T follicular helper cell (primary cell): ENCODE measurements around the gene SHANK2.

Experiments used
- DNase-seq: peaks from one replicate; pipeline ENCODE4 v3.0.0-alpha.2; 2020; ENCODE audit warnings: low read depth

The SHANK2 gene

DNA sequence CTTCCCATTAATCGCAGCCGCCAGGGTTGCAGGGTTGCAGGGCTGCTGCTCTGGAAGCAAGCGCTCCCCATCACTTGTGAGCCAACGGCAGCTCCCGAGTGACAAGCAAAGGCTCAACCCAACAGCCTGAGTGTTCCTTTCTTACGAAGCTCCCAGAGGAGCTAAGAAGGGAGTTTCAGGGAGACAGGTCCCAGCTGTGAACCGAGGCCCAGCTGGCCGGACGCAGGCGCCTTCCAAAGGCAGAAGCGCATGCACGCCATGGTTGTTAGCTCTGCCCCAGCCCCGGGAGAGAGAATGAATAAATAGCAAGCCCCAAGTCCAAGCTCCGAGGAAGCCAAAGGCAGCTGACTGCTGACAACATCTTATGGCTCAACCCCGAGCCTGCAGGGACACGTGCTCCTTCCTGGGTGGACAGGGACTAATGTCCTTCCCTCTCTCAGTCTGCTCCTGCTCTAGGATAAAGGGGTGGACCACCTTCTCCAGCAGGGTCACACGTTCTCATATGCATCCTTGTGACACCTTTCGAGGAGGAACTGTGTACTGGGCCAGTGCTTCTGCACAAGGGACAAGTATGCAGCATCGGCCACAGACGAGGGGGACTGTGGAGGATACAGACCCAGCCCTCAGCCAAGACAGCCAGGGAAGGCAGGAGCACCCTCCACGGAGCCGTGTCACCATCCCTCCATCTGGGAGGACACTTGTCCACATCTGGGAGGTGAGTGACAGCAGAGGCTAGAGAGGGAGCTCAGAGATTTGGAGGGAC lies 29.9 kb downstream of the SHANK2 start:
- no peak for DNase-seq

DNA sequence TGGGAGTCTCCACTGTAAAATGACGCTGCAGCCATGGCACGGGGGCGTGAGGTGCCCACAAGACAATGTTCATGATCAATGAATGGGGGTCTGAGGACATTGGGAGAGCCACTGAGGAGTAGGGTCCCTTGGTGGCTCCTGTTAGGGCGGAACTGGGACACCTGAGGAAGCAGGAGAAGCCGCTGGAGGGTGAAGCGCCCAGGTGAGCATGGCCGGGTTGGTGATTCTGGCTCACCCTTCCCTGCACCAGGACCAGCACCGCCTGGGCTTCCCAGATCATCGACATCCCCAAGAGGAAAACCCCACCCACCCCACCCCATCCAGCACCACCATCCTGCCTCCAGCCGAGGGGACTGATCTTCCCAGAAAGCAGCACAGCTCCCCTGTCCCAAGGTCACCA lies 30.6 kb downstream of the SHANK2 start:
- DNase-seq = no peak

DNA sequence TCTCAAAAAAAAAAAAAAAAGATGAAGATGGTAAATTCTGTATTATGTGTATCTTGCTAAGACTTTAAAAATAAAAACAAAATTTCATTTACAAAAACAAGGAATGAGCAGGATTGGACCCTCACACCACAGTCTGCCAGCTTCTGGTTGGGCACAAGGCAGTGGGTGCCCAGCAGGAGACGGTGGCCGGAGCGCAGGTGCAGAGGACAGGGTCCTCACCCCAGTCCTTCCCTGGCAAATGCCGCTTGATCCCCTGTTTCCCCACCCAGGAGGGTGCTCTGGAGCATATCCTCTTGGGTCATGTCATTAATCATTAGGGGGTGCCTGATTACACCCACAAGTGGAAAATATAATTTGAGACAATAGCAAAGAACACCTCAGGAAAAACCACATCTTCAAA lies 31.2 kb downstream of the SHANK2 start:
- no peak for DNase-seq

- no peak for DNase-seq
These were observed 33.4 kb downstream of the SHANK2 start for GRCh38 chr11:71218789-71219499.

- DNase-seq = no peak
These were observed 36.9 kb downstream of the SHANK2 start for GRCh38 chr11:71215425-71215965.

DNA sequence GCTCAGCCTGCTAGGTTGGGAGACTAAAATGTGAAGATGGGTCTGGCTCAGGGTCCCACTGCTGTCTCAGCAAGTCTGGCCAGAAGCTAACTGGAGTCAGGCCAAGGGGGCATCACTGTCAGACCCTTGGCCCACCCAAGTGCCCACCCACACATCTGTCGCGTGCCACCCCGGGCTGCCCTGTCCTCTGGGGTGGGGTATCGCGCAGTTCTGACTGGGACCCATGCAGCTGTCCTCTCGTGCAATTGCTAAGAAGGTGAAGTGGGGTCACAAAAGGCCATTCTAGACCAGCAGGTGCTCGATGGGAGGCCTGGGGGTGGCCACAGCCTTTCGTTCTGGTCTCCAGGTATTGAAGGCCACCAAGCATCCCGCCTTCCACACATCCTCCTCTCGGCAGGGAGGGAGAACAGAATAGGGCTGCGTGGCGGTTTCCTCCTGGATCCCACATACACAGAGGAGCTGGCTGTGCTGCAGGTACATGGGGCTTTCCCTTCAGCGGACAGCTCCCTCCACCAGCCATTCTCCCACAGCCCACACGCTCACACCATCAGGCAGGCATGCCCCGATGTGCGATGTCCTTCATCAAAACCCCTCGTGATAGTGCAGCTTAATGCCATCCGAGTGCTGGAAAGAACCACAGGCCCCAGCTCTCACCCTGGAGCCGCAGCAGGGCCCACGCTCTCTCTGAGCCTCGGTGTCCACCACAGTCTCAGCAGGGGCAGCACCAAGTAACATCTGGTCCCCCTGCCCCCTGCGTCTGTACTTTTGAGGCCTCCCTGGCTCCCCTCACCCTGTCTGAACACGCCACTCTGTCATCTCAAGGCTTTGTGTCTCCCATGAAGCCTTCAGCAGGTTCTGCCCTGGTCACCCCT lies 37.6 kb downstream of the SHANK2 start:
- no peak for DNase-seq

GRCh38 chr11:71213696-71214552 lies 38.5 kb downstream of the SHANK2 start:
- no peak for DNase-seq

DNA sequence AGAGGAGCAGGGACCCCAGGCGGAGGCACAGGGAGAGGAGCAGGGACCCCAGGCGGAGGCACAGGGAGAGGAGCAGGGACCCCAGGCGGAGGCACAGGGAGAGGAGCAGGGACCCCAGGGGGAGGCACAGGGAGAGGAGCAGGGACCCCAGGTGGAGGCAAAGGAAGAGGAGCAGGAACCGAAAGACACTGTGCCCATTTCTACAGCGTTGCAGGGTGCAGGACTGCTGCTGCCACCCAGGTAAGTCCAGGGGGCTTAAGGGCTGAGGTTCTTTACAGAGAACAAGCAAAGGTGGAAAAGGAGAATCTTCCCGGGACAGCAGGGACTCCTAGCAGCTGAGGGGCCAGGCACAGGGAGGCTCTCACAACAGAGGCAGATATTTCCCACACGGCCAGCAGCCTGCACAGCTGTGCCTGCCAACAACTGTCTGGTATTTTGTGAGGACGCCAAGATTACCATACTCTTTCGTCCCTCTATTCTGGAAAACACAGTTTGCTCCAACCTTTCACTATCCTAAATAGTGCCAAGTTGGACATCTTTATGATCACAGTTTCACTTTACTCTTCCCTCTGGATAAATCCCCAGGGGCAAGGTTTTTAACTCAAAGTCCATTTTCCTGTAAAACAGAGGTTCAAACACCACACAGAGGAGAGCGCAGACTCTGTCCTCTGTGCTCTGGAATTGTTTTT lies 39.4 kb downstream of the SHANK2 start:
- no peak for DNase-seq

GRCh38 chr11:71211631-71212030 lies 40.7 kb downstream of the SHANK2 start:
- DNase-seq = no peak

DNA sequence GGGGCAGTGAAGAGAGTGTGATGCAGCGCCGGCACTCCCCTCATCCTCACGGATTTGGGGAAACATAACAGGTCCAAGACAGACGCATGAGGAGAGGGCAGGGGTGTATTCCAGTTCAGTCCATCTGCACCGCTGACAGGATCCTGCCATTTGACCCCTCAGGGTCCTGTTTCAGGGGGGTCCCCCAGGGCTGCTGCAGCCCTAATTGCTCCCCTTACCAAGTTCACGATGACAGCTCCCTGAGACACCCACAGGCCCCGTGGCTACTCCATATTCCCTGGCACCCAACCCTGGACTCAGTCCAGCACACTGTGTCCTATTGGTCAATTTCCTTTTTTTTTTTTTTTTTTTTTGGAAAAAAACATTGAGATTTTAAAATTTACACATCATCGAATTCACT lies 41.5 kb downstream of the SHANK2 start:
- no peak for DNase-seq

- no peak for DNase-seq
These were observed 42.7 kb downstream of the SHANK2 start for GRCh38 chr11:71209656-71210055.

DNA sequence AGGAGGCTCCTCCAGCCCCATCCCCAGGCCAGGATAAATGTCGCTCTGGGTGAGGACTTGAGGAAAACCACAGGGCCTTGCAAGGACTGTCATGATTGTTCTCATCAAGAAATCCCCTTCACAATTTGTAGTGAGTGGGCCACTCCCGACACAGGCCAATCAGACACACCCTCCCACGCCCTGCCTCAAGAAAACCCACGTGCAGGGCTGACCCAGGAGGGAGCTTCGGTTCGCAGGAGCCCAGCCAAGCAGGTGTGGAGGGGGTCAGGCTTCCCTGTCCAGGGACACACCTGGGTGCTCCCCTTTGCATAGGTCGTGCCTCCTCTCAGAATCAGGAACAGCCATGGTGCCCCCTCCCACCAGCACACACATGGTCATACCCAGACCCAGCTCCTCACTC lies 43.2 kb downstream of the SHANK2 start:
- no peak for DNase-seq

- DNase-seq = no peak
These were observed 44.2 kb downstream of the SHANK2 start for GRCh38 chr11:71208011-71208774.

GRCh38 chr11:71207563-71207962 lies 44.8 kb downstream of the SHANK2 start:
- no peak for DNase-seq

GRCh38 chr11:71206186-71206585 lies 46.2 kb downstream of the SHANK2 start:
- DNase-seq = no peak

DNA sequence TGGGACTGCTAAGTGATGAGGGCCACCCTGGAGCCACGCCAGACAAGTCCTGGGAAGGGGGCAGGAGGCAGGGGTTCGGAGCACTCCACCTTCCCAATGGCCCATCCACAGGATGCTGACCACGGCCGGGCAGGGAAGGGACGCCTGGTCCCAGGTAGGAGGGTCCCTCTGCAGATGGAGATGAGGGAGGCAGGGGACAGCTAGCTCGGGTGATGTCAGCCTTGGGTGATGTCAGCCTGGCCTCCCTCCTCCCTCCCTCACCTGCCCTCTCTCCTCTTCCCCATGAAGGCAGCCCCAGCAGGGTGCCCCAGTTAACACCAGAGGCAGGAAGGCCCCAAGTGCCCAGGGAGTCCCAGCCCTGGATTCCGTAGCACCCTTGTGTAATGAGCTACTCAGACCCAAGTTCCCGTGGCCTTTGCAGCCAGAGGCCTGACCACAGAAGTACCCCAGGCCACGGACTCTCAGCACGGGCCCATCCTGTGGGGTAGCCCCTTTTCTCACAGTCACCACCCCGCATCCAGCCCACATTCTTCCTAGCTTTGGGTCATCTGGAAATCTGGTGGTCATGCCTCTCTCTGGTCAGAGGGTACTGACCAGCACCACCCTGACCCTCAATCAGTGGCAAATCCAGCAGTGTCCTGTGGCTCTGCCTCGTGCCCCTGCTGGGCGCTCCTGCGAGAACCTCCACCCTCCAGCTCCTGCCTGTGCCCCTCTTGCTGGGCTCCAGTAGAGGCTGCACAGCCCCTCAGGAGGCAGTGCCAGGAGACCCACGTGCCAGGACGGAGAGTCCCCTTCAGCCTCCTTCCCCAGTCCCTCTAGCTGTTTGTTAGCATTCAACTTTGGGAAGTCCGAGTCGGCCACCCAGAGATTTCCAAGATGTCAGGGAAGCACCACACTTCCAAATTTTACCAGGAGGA lies 47.4 kb downstream of the SHANK2 start:
- no peak for DNase-seq

GRCh38 chr11:71204294-71204693 lies 48.1 kb downstream of the SHANK2 start:
- DNase-seq = no peak

- DNase-seq = no peak
These were observed 48.7 kb downstream of the SHANK2 start for GRCh38 chr11:71203681-71204080.

DNA sequence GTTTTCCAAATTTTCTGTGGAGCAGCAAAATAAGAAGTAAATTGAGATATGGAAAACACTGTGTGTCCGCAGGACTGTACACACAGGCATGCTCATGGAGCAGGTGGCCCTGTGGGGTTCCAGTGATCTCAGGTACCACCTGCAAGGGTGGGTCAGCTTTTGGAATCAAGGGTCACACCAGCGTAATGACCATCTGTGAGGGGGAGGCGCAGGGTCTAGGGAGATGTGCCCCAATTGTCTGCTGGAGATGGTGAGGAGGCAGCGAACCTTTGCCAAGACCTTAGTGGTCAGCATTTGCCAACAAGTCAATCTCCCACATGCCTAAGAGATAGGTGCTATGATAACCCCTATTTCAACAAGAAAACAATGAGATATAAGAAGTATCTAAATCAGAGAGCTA lies 49.4 kb downstream of the SHANK2 start:
- DNase-seq = no peak
